Thoracic aorta (tissue), 2 donors: ENCODE data around the gene IER2. TPM values are rescaled to one million over a fixed set of nuclear protein-coding genes. Genes with fewer than 3 reads are reported as not detected.
A peak's percentile ranks its signal among the peaks of the same experiment; 100 is the strongest.

Experiments
- ATAC-seq: fragments of 150-250 bp; one replicate; pipeline ENCODE4 v1.8.0; 2017; ENCODE audit warnings: low read depth; ENCODE audit not compliant: insufficient number of reproducible peaks, low FRiP score
- DNase-seq: peaks from one replicate; pipeline ENCODE4 v3.0.0-alpha.2; 2020; ENCODE audit warnings: low spot score
- H3K27ac ChIP-seq, 2 donors: fragments of 200-600 bp; sonication (generic); 1 replicate in 1 of 2; 2 replicates in 1 of 2; pipeline ENCODE4 v1.5.1; 2016; ENCODE audit warnings: mild to moderate bottlenecking in 2 of 2, moderate library complexity in 2 of 2
- H3K27me3 ChIP-seq: fragments of 200-600 bp; sonication (generic); replicated peaks from 2 replicates; pipeline ENCODE4 v1.6.0; 2016; ENCODE audit warnings: mild to moderate bottlenecking; ENCODE audit not compliant: insufficient read depth
- H3K36me3 ChIP-seq: fragments of 200-600 bp; sonication (generic); one replicate; pipeline ENCODE4 v1.5.1; 2016
- H3K4me1 ChIP-seq, 2 donors: fragments of 200-600 bp; sonication (generic); 1 replicate in 1 of 2; 2 replicates in 1 of 2; pipeline versions ENCODE4 v1.5.1 to v1.6.0; 2016; ENCODE audit warnings: low read depth in 2 of 2, mild to moderate bottlenecking in 1 of 2; ENCODE audit not compliant: control insufficient read depth in 1 of 2
- H3K4me3 ChIP-seq: fragments of 200-600 bp; sonication (generic); 2 replicates; pipeline ENCODE4 v1.5.1; 2016; ENCODE audit warnings: mild to moderate bottlenecking
- H3K9me3 ChIP-seq: fragments of 200-600 bp; sonication (generic); 2 replicates; pipeline ENCODE4 v1.5.1; 2016
- CTCF ChIP-seq: fragments of 200-600 bp; sonication (generic); IDR thresholded peaks from one replicate; pipeline ENCODE4 v1.5.1; 2019; ENCODE audit warnings: antibody characterized with exemption
- total RNA-seq, 2 donors: library from RNA; depleted of rRNA; stranded (reverse); fragments of >200 nt; gene quantifications; one replicate each; pipeline versions ENCODE4 v1.1.0 to v1.2.3, GENCODE V29; 2016

IER2 gene
- total RNA-seq, 2 donors from 2014 or later, result 125 to 440 TPM

- Histone ChIP-seq H3K36me3 (no peaks in the 10 kb centered on the region), H3K9me3 (no peaks in the 10 kb centered on the region), H3K27me3 (no peaks in the 10 kb centered on the region), H3K4me3 (peak within 1 kb of the TSS; percentile 65), H3K4me1 (peaks cover 13 to 43% of the 10 kb centered on the region in 2 donors), H3K27ac (peak within 1 kb of the TSS; percentile 82 to 84)
- DNase-seq (no peak), ATAC-seq (peak; percentile 5)
- no peak for TF ChIP-seq CTCF
Measured at GRCh38 chr19:13102666-13103580, 47.3 kb upstream of the IER2 start, which contains the start of gene LYL1. TSS of gene LYL1 (minus strand) at chr19:13102858. CDS start at chr19:13101171, 1,687 bp downstream.

- no peak for DNase-seq
- peak overlapping the region; percentile 29 for H3K4me3 ChIP-seq
- ATAC-seq, result no peak
- H3K4me1 ChIP-seq, result peaks cover 13 to 40% of the 10 kb centered on the region in 2 donors
- no peaks in the 10 kb centered on the region for H3K36me3 ChIP-seq
- TF ChIP-seq CTCF, result no peak
- H3K27me3 ChIP-seq, result no peaks in the 10 kb centered on the region
- peak overlapping the region; percentile 82 to 84 for H3K27ac ChIP-seq
- H3K9me3 ChIP-seq, result no peaks in the 10 kb centered on the region
Measured at GRCh38 chr19:13103581-13104359, 46.4 kb upstream of the IER2 start.

- Histone ChIP-seq H3K4me1 (peaks cover 13 to 37% of the 10 kb centered on the region in 2 donors), H3K36me3 (peaks cover 6% of the 10 kb centered on the region), H3K4me3 (peak overlapping the region; percentile 29), H3K27me3 (no peaks in the 10 kb centered on the region), H3K27ac (peak overlapping the region in 1 of 2 donors; percentile 84), H3K9me3 (no peaks in the 10 kb centered on the region)
- DNase-seq (no peak), ATAC-seq (no peak)
- peak; percentile 74 for TF ChIP-seq CTCF
Measured at GRCh38 chr19:13104360-13104847, 45.8 kb upstream of the IER2 start.

GRCh38 chr19:13104848-13105711 is 45.1 kb upstream of the IER2 start:
- Histone ChIP-seq H3K4me1 (peaks cover 13 to 32% of the 10 kb centered on the region in 2 donors), H3K9me3 (no peaks in the 10 kb centered on the region), H3K27me3 (no peaks in the 10 kb centered on the region), H3K4me3 (peak overlapping the region; percentile 29), H3K27ac (peak overlapping the region in 1 of 2 donors; percentile 84), H3K36me3 (peaks cover 8% of the 10 kb centered on the region)
- TF ChIP-seq CTCF, result no peak
- peak; percentile 5 for ATAC-seq
- DNase-seq, result no peak
